GM21367 (cell line): Measurements from ENCODE around the gene STX8.
"Not testable (repeated sequence)": the region's sequence is repeated elsewhere in the genome, so short reads cannot be mapped to it uniquely, and the experiment has no call there.

ENCODE experiments used
- ATAC-seq: cut with Tn5 transposase; IDR thresholded peaks from one replicate; pipeline ENCODE4 v1.9.1; 2021; ENCODE audit not compliant: unreplicated experiment

Gene STX8

GRCh38 chr17:9512323-9513168 is 63.1 kb downstream of the STX8 start:
- ATAC-seq = no peak

GRCh38 chr17:9509236-9509816 is 66.3 kb downstream of the STX8 start:
- no peak for ATAC-seq

GRCh38 chr17:9499041-9499440 is 76.6 kb downstream of the STX8 start:
- no peak for ATAC-seq

GRCh38 chr17:9498490-9498889 is 77.1 kb downstream of the STX8 start:
- ATAC-seq = no peak

- no peak for ATAC-seq
Measured at GRCh38 chr17:9488556-9488955, 87.1 kb downstream of the STX8 start.

GRCh38 chr17:9487406-9487805 is 88.2 kb downstream of the STX8 start:
- ATAC-seq = no peak

- ATAC-seq = no peak
Measured at GRCh38 chr17:9484789-9485188, 90.8 kb downstream of the STX8 start.

- ATAC-seq = no peak
Measured at GRCh38 chr17:9479964-9480363, 95.7 kb downstream of the STX8 start.

GRCh38 chr17:9478889-9479288 is 96.7 kb downstream of the STX8 start:
- ATAC-seq = no peak

- no peak for ATAC-seq
Measured at GRCh38 chr17:9475101-9475658, 100.4 kb downstream of the STX8 start.

GRCh38 chr17:9473711-9474110 is 101.9 kb downstream of the STX8 start:
- no peak for ATAC-seq

GRCh38 chr17:9472541-9472940 is 103.1 kb downstream of the STX8 start:
- ATAC-seq = no peak

GRCh38 chr17:9472094-9472493 is 103.5 kb downstream of the STX8 start:
- ATAC-seq = no peak

GRCh38 chr17:9470171-9470570 is 105.4 kb downstream of the STX8 start:
- no peak for ATAC-seq

- ATAC-seq = no peak
Measured at GRCh38 chr17:9468937-9469336, 106.7 kb downstream of the STX8 start.

GRCh38 chr17:9468532-9468931 is 107.1 kb downstream of the STX8 start:
- no peak for ATAC-seq

- ATAC-seq = no peak
Measured at GRCh38 chr17:9467518-9467917, 108.1 kb downstream of the STX8 start.

- no peak for ATAC-seq
Measured at GRCh38 chr17:9465210-9465921, 110.3 kb downstream of the STX8 start.

- ATAC-seq = no peak
Measured at GRCh38 chr17:9457005-9457404, 118.6 kb downstream of the STX8 start.

GRCh38 chr17:9456330-9456729 is 119.3 kb downstream of the STX8 start:
- ATAC-seq = no peak

GRCh38 chr17:9451934-9452333 is 123.7 kb downstream of the STX8 start:
- ATAC-seq = no peak

GRCh38 chr17:9447298-9447697 is 128.3 kb downstream of the STX8 start:
- not testable (repeated sequence) for ATAC-seq
